Ectodermal cell (in vitro differentiated cells): ENCODE data around the gene BRF1.

Experiments
- H3K27ac ChIP-seq: 2 replicates; pipeline ENCODE4 v1.7.0; 2013; ENCODE audit warnings: mild to moderate bottlenecking, low read depth, low read length; ENCODE audit not compliant: insufficient read depth, poor library complexity, severe bottlenecking
- H3K27me3 ChIP-seq: 2 replicates; pipeline ENCODE4 v1.7.0; 2013; ENCODE audit warnings: mild to moderate bottlenecking, low read length; ENCODE audit not compliant: insufficient read depth, control insufficient read depth, poor library complexity, severe bottlenecking
- H3K36me3 ChIP-seq: one replicate; pipeline ENCODE4 v1.7.0; 2013; ENCODE audit warnings: low read length; ENCODE audit not compliant: control insufficient read depth, insufficient read depth
- H3K4me1 ChIP-seq: one replicate; pipeline ENCODE4 v1.7.0; 2013; ENCODE audit warnings: low read length; ENCODE audit not compliant: control insufficient read depth, insufficient read depth
- H3K4me3 ChIP-seq: 2 replicates; pipeline ENCODE4 v1.7.0; 2013; ENCODE audit warnings: low read depth, low read length, control low read depth; ENCODE audit not compliant: insufficient read depth
- H3K9me3 ChIP-seq: 2 replicates; pipeline ENCODE4 v1.7.0; 2013; ENCODE audit warnings: mild to moderate bottlenecking, low read length, moderate library complexity; ENCODE audit not compliant: control insufficient read depth
- WGBS, 2 experiments: methylation state at CpG; one replicate each; pipeline ENCODE4 v1.1.7; 2013; ENCODE audit warnings: missing lambda C conversion rate in 2 of 2; 5-methylcytosine and 5-hydroxymethylcytosine counted together

BRF1 gene

GRCh38 chr14:105196265-105196960 lies 104.4 kb downstream of the BRF1 start:
- Histone ChIP-seq H3K9me3 (no peaks in the 10 kb centered on the region), H3K4me3 (peak overlapping the region; percentile 20), H3K36me3 (no peaks in the 10 kb centered on the region), H3K27me3 (peaks cover 45% of the 10 kb centered on the region), H3K4me1 (peaks cover 19% of the 10 kb centered on the region), H3K27ac (peak overlapping the region; percentile 52)
- WGBS, 2 experiments = 1% methylated on average over 58 of the region's 58 CpGs

GRCh38 chr14:105195522-105196264 lies 105.1 kb downstream of the BRF1 start:
- Histone ChIP-seq H3K36me3 (no peaks in the 10 kb centered on the region), H3K4me3 (no peak overlapping the region), H3K4me1 (peaks cover 19% of the 10 kb centered on the region), H3K9me3 (no peaks in the 10 kb centered on the region), H3K27ac (no peak overlapping the region), H3K27me3 (peaks cover 45% of the 10 kb centered on the region)
- WGBS, 2 experiments = 21 to 23% methylated on average over 25 of the region's 25 CpGs

GRCh38 chr14:105195051-105195450 lies 105.8 kb downstream of the BRF1 start:
- 78 to 80% methylated on average over 10 of the region's 10 CpGs for WGBS, 2 experiments
- Histone ChIP-seq H3K27ac (no peak overlapping the region), H3K27me3 (peaks cover 45% of the 10 kb centered on the region), H3K4me1 (peaks cover 19% of the 10 kb centered on the region), H3K4me3 (no peak overlapping the region), H3K9me3 (no peaks in the 10 kb centered on the region), H3K36me3 (no peaks in the 10 kb centered on the region)

- Histone ChIP-seq H3K27me3 (peaks cover 45% of the 10 kb centered on the region), H3K9me3 (no peaks in the 10 kb centered on the region), H3K27ac (no peak overlapping the region), H3K4me3 (no peak overlapping the region), H3K36me3 (no peaks in the 10 kb centered on the region), H3K4me1 (peaks cover 19% of the 10 kb centered on the region)
- 83 to 84% methylated on average over 17 of the region's 17 CpGs for WGBS, 2 experiments
Measured at GRCh38 chr14:105193916-105194782, 106.7 kb downstream of the BRF1 start.

- WGBS, 2 experiments = 75 to 76% methylated on average over 29 of the region's 29 CpGs
- Histone ChIP-seq H3K27ac (no peak overlapping the region), H3K27me3 (peaks cover 41% of the 10 kb centered on the region), H3K4me3 (no peak overlapping the region), H3K4me1 (peaks cover 19% of the 10 kb centered on the region), H3K9me3 (no peaks in the 10 kb centered on the region), H3K36me3 (no peaks in the 10 kb centered on the region)
Measured at GRCh38 chr14:105192866-105193731, 107.7 kb downstream of the BRF1 start.

GRCh38 chr14:105187935-105188524 lies 112.8 kb downstream of the BRF1 start:
- WGBS, 2 experiments = 84 to 85% methylated on average over 14 of the region's 14 CpGs
- Histone ChIP-seq H3K9me3 (no peaks in the 10 kb centered on the region), H3K4me1 (no peaks in the 10 kb centered on the region), H3K36me3 (no peaks in the 10 kb centered on the region), H3K27ac (no peak overlapping the region), H3K4me3 (no peak overlapping the region), H3K27me3 (peaks cover 10% of the 10 kb centered on the region)

GRCh38 chr14:105187116-105187515 lies 113.7 kb downstream of the BRF1 start:
- Histone ChIP-seq H3K27me3 (peaks cover 19% of the 10 kb centered on the region), H3K4me3 (no peak overlapping the region), H3K9me3 (no peaks in the 10 kb centered on the region), H3K36me3 (no peaks in the 10 kb centered on the region), H3K27ac (no peak overlapping the region), H3K4me1 (no peaks in the 10 kb centered on the region)
- 84 to 89% methylated on average over 4 of the region's 4 CpGs for WGBS, 2 experiments

GRCh38 chr14:105185973-105186372 lies 114.8 kb downstream of the BRF1 start:
- no peaks in the 10 kb centered on the region for H3K36me3 ChIP-seq
- H3K27me3 ChIP-seq = peaks cover 27% of the 10 kb centered on the region
- no peaks in the 10 kb centered on the region for H3K9me3 ChIP-seq
- no peaks in the 10 kb centered on the region for H3K4me1 ChIP-seq
- H3K4me3 ChIP-seq = no peak overlapping the region
- no peak overlapping the region for H3K27ac ChIP-seq
- WGBS, 2 experiments = 63 to 68% methylated on average over 4 of the region's 4 CpGs

GRCh38 chr14:105185001-105185400 lies 115.8 kb downstream of the BRF1 start:
- no peak overlapping the region for H3K4me3 ChIP-seq
- H3K36me3 ChIP-seq = no peaks in the 10 kb centered on the region
- no peak overlapping the region for H3K27ac ChIP-seq
- 87 to 89% methylated on average over 18 of the region's 18 CpGs for WGBS, 2 experiments
- H3K4me1 ChIP-seq = no peaks in the 10 kb centered on the region
- no peaks in the 10 kb centered on the region for H3K9me3 ChIP-seq
- peaks cover 30% of the 10 kb centered on the region for H3K27me3 ChIP-seq
